Mucosa of stomach (tissue), 1 donor: Measurements from ENCODE around the gene BAG3.
A peak's percentile ranks its signal among the peaks of the same experiment; 100 is the strongest.
"Not testable (repeated sequence)": the region's sequence is repeated elsewhere in the genome, so short reads cannot be mapped to it uniquely, and the experiment has no call there.

Experiments
- H3K27me3 ChIP-seq: one replicate; pipeline ENCODE4 v1.7.0; 2013; ENCODE audit warnings: mild to moderate bottlenecking, low read length; ENCODE audit not compliant: control insufficient read depth, insufficient read depth
- H3K36me3 ChIP-seq: one replicate; pipeline ENCODE4 v1.7.0; 2013; ENCODE audit warnings: low read length; ENCODE audit not compliant: control insufficient read depth, insufficient read depth
- H3K4me1 ChIP-seq: one replicate; pipeline ENCODE4 v1.7.0; 2013; ENCODE audit warnings: mild to moderate bottlenecking, low read length; ENCODE audit not compliant: control insufficient read depth, insufficient read depth
- H3K4me3 ChIP-seq: one replicate; pipeline ENCODE4 v1.7.0; 2013; ENCODE audit warnings: low read length
- H3K9ac ChIP-seq: one replicate; pipeline ENCODE4 v1.7.0; 2013; ENCODE audit warnings: mild to moderate bottlenecking, low read length, moderate library complexity
- H3K9me3 ChIP-seq: one replicate; pipeline ENCODE4 v1.7.0; 2013; ENCODE audit warnings: mild to moderate bottlenecking, low read length, moderate library complexity; ENCODE audit not compliant: control insufficient read depth
- donor health status: Pancreatic carcinoma.

The BAG3 gene

GRCh38 chr10:119650692-119651513 lies at the start of gene BAG3:
BAG3 (plus strand) TSS chr10:119651380; CDS start chr10:119651676, 296 bp downstream.
- Histone ChIP-seq H3K9ac (peak within 1 kb of the TSS; percentile 93), H3K9me3 (no peaks in the 10 kb centered on the region), H3K4me1 (peaks cover 26% of the 10 kb centered on the region), H3K27me3 (no peaks in the 10 kb centered on the region), H3K4me3 (peak within 1 kb of the TSS; percentile 80), H3K36me3 (no peaks in the 10 kb centered on the region)

- H3K36me3 ChIP-seq: no peaks in the 10 kb centered on the region
- H3K27me3 ChIP-seq: no peaks in the 10 kb centered on the region
- H3K4me1 ChIP-seq: peaks cover 3% of the 10 kb centered on the region
- H3K9ac ChIP-seq: no peak overlapping the region
- no peak overlapping the region for H3K4me3 ChIP-seq
- no peaks in the 10 kb centered on the region for H3K9me3 ChIP-seq
These were observed 48.7 kb upstream of the BAG3 start for GRCh38 chr10:119602241-119603095.

GRCh38 chr10:119604468-119604867 lies 46.7 kb upstream of the BAG3 start:
- Histone ChIP-seq H3K9ac (no peak overlapping the region), H3K4me3 (no peak overlapping the region), H3K27me3 (peaks cover 3% of the 10 kb centered on the region), H3K4me1 (no peaks in the 10 kb centered on the region), H3K36me3 (no peaks in the 10 kb centered on the region), H3K9me3 (no peaks in the 10 kb centered on the region)

- no peaks in the 10 kb centered on the region for H3K9me3 ChIP-seq
- no peak overlapping the region for H3K9ac ChIP-seq
- H3K4me1 ChIP-seq: no peaks in the 10 kb centered on the region
- peaks cover 3% of the 10 kb centered on the region for H3K27me3 ChIP-seq
- H3K36me3 ChIP-seq: no peaks in the 10 kb centered on the region
- no peak overlapping the region for H3K4me3 ChIP-seq
These were observed 42.6 kb upstream of the BAG3 start for GRCh38 chr10:119608316-119609155.

GRCh38 chr10:119609516-119609915 lies 41.7 kb upstream of the BAG3 start:
- H3K4me1 ChIP-seq: no peaks in the 10 kb centered on the region
- H3K4me3 ChIP-seq: no peak overlapping the region
- peaks cover 3% of the 10 kb centered on the region for H3K27me3 ChIP-seq
- H3K9me3 ChIP-seq: no peaks in the 10 kb centered on the region
- no peaks in the 10 kb centered on the region for H3K36me3 ChIP-seq
- no peak overlapping the region for H3K9ac ChIP-seq

- H3K36me3 ChIP-seq: no peaks in the 10 kb centered on the region
- no peaks in the 10 kb centered on the region for H3K9me3 ChIP-seq
- no peak overlapping the region for H3K4me3 ChIP-seq
- H3K4me1 ChIP-seq: no peaks in the 10 kb centered on the region
- H3K9ac ChIP-seq: no peak overlapping the region
- H3K27me3 ChIP-seq: peaks cover 3% of the 10 kb centered on the region
These were observed 39.7 kb upstream of the BAG3 start for GRCh38 chr10:119611433-119611832.

- Histone ChIP-seq H3K4me1 (no peaks in the 10 kb centered on the region), H3K36me3 (no peaks in the 10 kb centered on the region), H3K27me3 (peaks cover under 1% of the 10 kb centered on the region), H3K9ac (no peak overlapping the region), H3K4me3 (no peak overlapping the region), H3K9me3 (no peaks in the 10 kb centered on the region)
These were observed 37.4 kb upstream of the BAG3 start for GRCh38 chr10:119613741-119614140.

- no peaks in the 10 kb centered on the region for H3K27me3 ChIP-seq
- H3K36me3 ChIP-seq: no peaks in the 10 kb centered on the region
- H3K4me1 ChIP-seq: no peaks in the 10 kb centered on the region
- H3K4me3 ChIP-seq: no peak overlapping the region
- no peak overlapping the region for H3K9ac ChIP-seq
- H3K9me3 ChIP-seq: no peaks in the 10 kb centered on the region
These were observed 36.5 kb upstream of the BAG3 start for GRCh38 chr10:119614686-119615085.

GRCh38 chr10:119616882-119617570 lies 34.2 kb upstream of the BAG3 start:
- no peak overlapping the region for H3K9ac ChIP-seq
- H3K27me3 ChIP-seq: no peaks in the 10 kb centered on the region
- no peaks in the 10 kb centered on the region for H3K9me3 ChIP-seq
- H3K4me1 ChIP-seq: no peaks in the 10 kb centered on the region
- H3K4me3 ChIP-seq: no peak overlapping the region
- H3K36me3 ChIP-seq: no peaks in the 10 kb centered on the region

- Histone ChIP-seq H3K9me3 (no peaks in the 10 kb centered on the region), H3K9ac (no peak overlapping the region), H3K4me1 (no peaks in the 10 kb centered on the region), H3K36me3 (no peaks in the 10 kb centered on the region), H3K4me3 (no peak overlapping the region), H3K27me3 (no peaks in the 10 kb centered on the region)
These were observed 32.0 kb upstream of the BAG3 start for GRCh38 chr10:119619215-119619614.

- not testable (repeated sequence) for H3K27me3 ChIP-seq, H3K9ac ChIP-seq, H3K9me3 ChIP-seq, H3K4me1 ChIP-seq, H3K4me3 ChIP-seq, H3K36me3 ChIP-seq
These were observed 31.4 kb upstream of the BAG3 start for GRCh38 chr10:119619811-119620210.
